Measurements from ENCODE around the gene SERPINE2.

SERPINE2 gene

GRCh38 chr2:224022486-224022885 is 16.6 kb downstream of the SERPINE2 start:
- TF ChIP-seq CTCF (IDR thresholded peaks at IDR 0.05; ENCODE audit: low read depth, low read length, poor library complexity, severe bottlenecking) (no peak), EZH2phosphoT487 (IDR thresholded peaks at IDR 0.05; ENCODE audit: borderline replicate concordance, low read length) (no peak)
- Histone ChIP-seq H3K9me3 (ENCODE audit: control insufficient read depth, insufficient read depth, low read length) (no peaks in the 10 kb centered on the region), H3K4me2 (ENCODE audit: low read length) (no peak overlapping the region), H3K4me3 (ENCODE audit: low read length) (no peak overlapping the region), H3K27me3 (ENCODE audit: control insufficient read depth, low read length) (peaks cover 13% of the 10 kb centered on the region), H4K20me1 (ENCODE audit: control insufficient read depth, insufficient read depth, low read depth, low read length) (no peaks in the 10 kb centered on the region), H3K36me3 (ENCODE audit: control insufficient read depth, low read length) (no peaks in the 10 kb centered on the region), H3K27ac (ENCODE audit: low read depth, low read length) (no peak overlapping the region), H3K9me2 (replicated peaks; ENCODE audit: control insufficient read depth, low read length) (no peaks in the 10 kb centered on the region), H3F3A (ENCODE audit: control insufficient read depth, insufficient read depth) (no peaks in the 10 kb centered on the region), H3K4me1 (ENCODE audit: control insufficient read depth, low read length) (peaks cover 16% of the 10 kb centered on the region), H3K79me2 (ENCODE audit: control insufficient read depth, low read length) (no peaks in the 10 kb centered on the region)

- Histone ChIP-seq H3K27ac (ENCODE audit: low read depth, low read length) (no peak overlapping the region), H3K79me2 (ENCODE audit: control insufficient read depth, low read length) (no peaks in the 10 kb centered on the region), H3K9me3 (ENCODE audit: control insufficient read depth, insufficient read depth, low read length) (no peaks in the 10 kb centered on the region), H3F3A (ENCODE audit: control insufficient read depth, insufficient read depth) (no peaks in the 10 kb centered on the region), H3K4me1 (ENCODE audit: control insufficient read depth, low read length) (peaks cover 4% of the 10 kb centered on the region), H3K27me3 (ENCODE audit: control insufficient read depth, low read length) (peaks cover 8% of the 10 kb centered on the region), H3K36me3 (ENCODE audit: control insufficient read depth, low read length) (no peaks in the 10 kb centered on the region), H3K9me2 (replicated peaks; ENCODE audit: control insufficient read depth, low read length) (no peaks in the 10 kb centered on the region), H3K4me2 (ENCODE audit: low read length) (no peak overlapping the region), H3K4me3 (ENCODE audit: low read length) (no peak overlapping the region), H4K20me1 (ENCODE audit: control insufficient read depth, insufficient read depth, low read depth, low read length) (no peaks in the 10 kb centered on the region)
- no peak for TF ChIP-seq CTCF (IDR thresholded peaks at IDR 0.05; ENCODE audit: low read depth, low read length, poor library complexity, severe bottlenecking)
- TF ChIP-seq EZH2phosphoT487 (IDR thresholded peaks at IDR 0.05; ENCODE audit: borderline replicate concordance, low read length) = no peak
Observed at GRCh38 chr2:224020523-224020922, 18.6 kb downstream of the SERPINE2 start.

- no peak overlapping the region for H3K27ac ChIP-seq (ENCODE audit: low read depth, low read length)
- no peak overlapping the region for H3K4me2 ChIP-seq (ENCODE audit: low read length)
- H3K79me2 ChIP-seq (ENCODE audit: control insufficient read depth, low read length) = no peaks in the 10 kb centered on the region
- H3K4me3 ChIP-seq (ENCODE audit: low read length) = no peak overlapping the region
- H3K4me1 ChIP-seq (ENCODE audit: control insufficient read depth, low read length) = no peaks in the 10 kb centered on the region
- H4K20me1 ChIP-seq (ENCODE audit: control insufficient read depth, insufficient read depth, low read depth, low read length) = no peaks in the 10 kb centered on the region
- H3K27me3 ChIP-seq (ENCODE audit: control insufficient read depth, low read length) = no peaks in the 10 kb centered on the region
- TF ChIP-seq EZH2phosphoT487 (IDR thresholded peaks at IDR 0.05; ENCODE audit: borderline replicate concordance, low read length) = no peak
- no peak for TF ChIP-seq CTCF (IDR thresholded peaks at IDR 0.05; ENCODE audit: low read depth, low read length, poor library complexity, severe bottlenecking)
- H3K9me2 ChIP-seq (replicated peaks; ENCODE audit: control insufficient read depth, low read length) = no peaks in the 10 kb centered on the region
- no peaks in the 10 kb centered on the region for H3K9me3 ChIP-seq (ENCODE audit: control insufficient read depth, insufficient read depth, low read length)
- H3K36me3 ChIP-seq (ENCODE audit: control insufficient read depth, low read length) = no peaks in the 10 kb centered on the region
- H3F3A ChIP-seq (ENCODE audit: control insufficient read depth, insufficient read depth) = no peaks in the 10 kb centered on the region
Observed at GRCh38 chr2:224017957-224018356, 21.1 kb downstream of the SERPINE2 start.

- Histone ChIP-seq H3K4me3 (ENCODE audit: low read length) (no peak overlapping the region), H3K27me3 (ENCODE audit: control insufficient read depth, low read length) (no peaks in the 10 kb centered on the region), H4K20me1 (ENCODE audit: control insufficient read depth, insufficient read depth, low read depth, low read length) (no peaks in the 10 kb centered on the region), H3K27ac (ENCODE audit: low read depth, low read length) (no peak overlapping the region), H3K4me2 (ENCODE audit: low read length) (no peak overlapping the region), H3K4me1 (ENCODE audit: control insufficient read depth, low read length) (no peaks in the 10 kb centered on the region), H3K79me2 (ENCODE audit: control insufficient read depth, low read length) (no peaks in the 10 kb centered on the region), H3F3A (ENCODE audit: control insufficient read depth, insufficient read depth) (no peaks in the 10 kb centered on the region), H3K36me3 (ENCODE audit: control insufficient read depth, low read length) (no peaks in the 10 kb centered on the region), H3K9me2 (replicated peaks; ENCODE audit: control insufficient read depth, low read length) (no peaks in the 10 kb centered on the region), H3K9me3 (ENCODE audit: control insufficient read depth, insufficient read depth, low read length) (no peaks in the 10 kb centered on the region)
- TF ChIP-seq CTCF (IDR thresholded peaks at IDR 0.05; ENCODE audit: low read depth, low read length, poor library complexity, severe bottlenecking) (no peak), EZH2phosphoT487 (IDR thresholded peaks at IDR 0.05; ENCODE audit: borderline replicate concordance, low read length) (no peak)
Observed at GRCh38 chr2:224016963-224017362, 22.1 kb downstream of the SERPINE2 start.
